SU-DHL-6 (cell line): ENCODE data around the gene BIRC3.

Experiments used
- H2AFZ ChIP-seq: fragments of 200-600 bp; sonication (generic); 2 replicates; pipeline ENCODE4 v1.6.1; 2014; ENCODE audit warnings: low read depth, mild to moderate bottlenecking, moderate library complexity, mixed read lengths, antibody characterized with exemption, low read length; ENCODE audit not compliant: severe bottlenecking
- H3F3A ChIP-seq: fragments of 200-600 bp; shearing (Covaris generic); 2 replicates; pipeline ENCODE4 v1.6.0; 2016; ENCODE audit warnings: antibody characterized with exemption, mild to moderate bottlenecking; ENCODE audit not compliant: insufficient read depth
- H3K27ac ChIP-seq: fragments of 200-600 bp; sonication (generic); 2 replicates; pipeline ENCODE4 v1.5.1; 2016; ENCODE audit warnings: low read depth, mild to moderate bottlenecking, low read length, moderate library complexity, mixed read lengths
- H3K27me3 ChIP-seq: fragments of 200-600 bp; sonication (generic), shearing (Covaris generic); 2 replicates; pipeline ENCODE4 v1.6.0; 2014; ENCODE audit warnings: mild to moderate bottlenecking, low read length
- H3K36me3 ChIP-seq: fragments of 200-600 bp; sonication (generic); 2 replicates; pipeline ENCODE4 v1.6.1; 2014; ENCODE audit warnings: mild to moderate bottlenecking, low read length, mixed read lengths
- H3K4me2 ChIP-seq: fragments of 300-600, 200-600 bp; shearing (Covaris generic), sonication (generic); 2 replicates; pipeline ENCODE4 v1.6.0; 2014; ENCODE audit warnings: low read length, low read depth, mild to moderate bottlenecking; ENCODE audit not compliant: poor library complexity, severe bottlenecking
- H3K4me3 ChIP-seq: fragments of 200-600 bp; sonication (generic); 2 replicates; pipeline ENCODE4 v1.5.1; 2014; ENCODE audit warnings: antibody characterized with exemption, low read length, mild to moderate bottlenecking, mixed read lengths; ENCODE audit not compliant: insufficient read depth, poor library complexity, severe bottlenecking
- H3K79me2 ChIP-seq: fragments of 200-600 bp; sonication (generic); 2 replicates; pipeline ENCODE4 v1.6.1; 2014; ENCODE audit warnings: mild to moderate bottlenecking, low read length, moderate library complexity; ENCODE audit not compliant: insufficient read depth
- H3K9ac ChIP-seq: fragments of 200-600 bp; sonication (generic); 2 replicates; pipeline ENCODE4 v1.7.0; 2014; ENCODE audit warnings: mild to moderate bottlenecking, low read length
- H3K9me2 ChIP-seq: fragments of 200-600 bp; sonication (generic); replicated peaks from 2 replicates; pipeline ENCODE4 v1.6.1; 2014; ENCODE audit warnings: low read length; ENCODE audit not compliant: insufficient read depth
- H3K9me3 ChIP-seq: fragments of 200-600 bp; sonication (generic); 2 replicates; pipeline ENCODE4 v1.6.1; 2014; ENCODE audit warnings: low read length, mixed read lengths; ENCODE audit not compliant: insufficient read depth
- H4K20me1 ChIP-seq: fragments of 200-600 bp; sonication (generic); 2 replicates; pipeline ENCODE4 v1.6.1; 2014; ENCODE audit warnings: low read depth, mild to moderate bottlenecking, antibody characterized with exemption, low read length, moderate library complexity, mixed read lengths
- CTCF ChIP-seq: fragments of 200-600 bp; sonication (generic); IDR thresholded peaks from one replicate; pipeline ENCODE4 v1.5.1; 2017; ENCODE audit warnings: antibody characterized with exemption, mild to moderate bottlenecking, low read length, moderate library complexity; ENCODE audit not compliant: insufficient read depth, poor library complexity, severe bottlenecking
- EZH2phosphoT487 ChIP-seq: fragments of 200-600 bp; sonication (generic), shearing (Covaris generic); conservative IDR thresholded peaks from 2 replicates; pipeline ENCODE4 v1.6.1; 2018; ENCODE audit warnings: mild to moderate bottlenecking, antibody characterized with exemption, low read length, moderate library complexity, mixed read lengths

BIRC3 gene

GRCh38 chr11:102382384-102382783 is 65.1 kb downstream of the BIRC3 start:
- no peaks in the 10 kb centered on the region; the same call in 1 of the 2 replicates for H3F3A ChIP-seq
- no peak overlapping the region for H2AFZ ChIP-seq
- no peak overlapping the region for H3K4me2 ChIP-seq
- H4K20me1 ChIP-seq = no peaks in the 10 kb centered on the region
- no peaks in the 10 kb centered on the region for H3K9me3 ChIP-seq
- no peak overlapping the region for H3K4me3 ChIP-seq
- H3K36me3 ChIP-seq = peaks cover 18% of the 10 kb centered on the region; the same call in 1 of the 2 replicates
- H3K27ac ChIP-seq = no peak overlapping the region
- H3K9me2 ChIP-seq = no peaks in the 10 kb centered on the region
- no peak for TF ChIP-seq CTCF
- no peak for TF ChIP-seq EZH2phosphoT487
- H3K9ac ChIP-seq = no peak overlapping the region
- no peaks in the 10 kb centered on the region for H3K79me2 ChIP-seq
- no peaks in the 10 kb centered on the region for H3K27me3 ChIP-seq

DNA sequence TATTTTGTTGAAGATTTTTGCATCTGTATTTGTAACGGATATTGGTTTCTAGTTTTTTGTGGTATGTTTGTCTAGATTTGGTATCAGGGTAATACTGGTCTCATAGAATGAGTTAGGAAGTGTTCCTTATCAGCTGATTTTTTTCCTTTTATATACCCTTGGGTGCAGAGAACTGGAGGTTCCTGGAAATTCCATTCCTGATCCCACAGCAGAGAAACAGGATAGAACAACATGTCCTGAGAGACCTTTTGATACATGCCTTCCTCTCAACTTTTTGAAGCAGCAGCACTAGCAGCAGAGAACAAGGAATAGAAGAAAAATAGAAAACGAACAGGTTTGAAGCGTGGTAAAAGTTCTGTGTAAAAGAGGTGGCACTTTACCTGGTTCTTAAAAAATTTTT is 66.6 kb downstream of the BIRC3 start:
- peaks cover 8% of the 10 kb centered on the region; the same call in 1 of the 2 replicates for H3K36me3 ChIP-seq
- H3K9ac ChIP-seq = no peak overlapping the region

DNA sequence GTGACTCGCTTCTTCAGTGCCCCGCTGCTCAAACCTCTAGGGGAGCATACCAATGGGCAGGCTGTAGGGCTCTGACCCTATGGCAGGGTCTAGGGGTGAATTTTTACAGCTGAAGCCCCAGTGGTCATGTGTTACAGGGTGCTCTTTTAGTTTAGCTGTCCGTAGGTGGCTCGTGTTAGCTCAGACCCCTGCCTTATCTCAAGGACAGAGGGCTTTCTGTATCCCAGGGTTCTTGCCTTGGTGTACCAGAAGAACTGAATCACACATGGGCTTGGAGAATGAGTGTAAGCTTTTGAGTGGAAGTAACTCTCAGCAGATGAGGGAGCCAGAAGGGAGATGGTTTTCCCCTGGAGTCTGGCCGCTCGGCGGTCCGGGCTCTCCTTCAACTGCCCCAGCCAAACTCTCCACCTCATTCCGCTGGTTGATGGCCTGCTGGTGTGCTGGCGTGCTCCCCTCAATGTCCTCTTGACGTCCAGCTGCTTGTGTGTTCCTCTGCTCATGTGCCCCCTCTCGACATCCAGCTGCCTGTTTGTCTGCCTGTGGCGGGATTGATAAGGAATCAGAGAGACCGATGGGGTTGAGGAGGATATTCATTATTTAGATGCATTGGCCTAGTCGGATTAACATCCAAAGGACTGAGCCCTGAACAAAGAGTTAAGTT is 67.3 kb downstream of the BIRC3 start:
- Histone ChIP-seq H3K27ac (no peak overlapping the region), H4K20me1 (no peaks in the 10 kb centered on the region), H3K36me3 (peaks cover 3% of the 10 kb centered on the region; the same call in 1 of the 2 replicates), H2AFZ (no peak overlapping the region), H3K9me3 (no peaks in the 10 kb centered on the region), H3K79me2 (no peaks in the 10 kb centered on the region), H3F3A (peaks cover 9% of the 10 kb centered on the region), H3K9me2 (no peaks in the 10 kb centered on the region), H3K9ac (no peak overlapping the region), H3K4me3 (no peak overlapping the region), H3K27me3 (no peaks in the 10 kb centered on the region), H3K4me2 (no peak overlapping the region)
- TF ChIP-seq CTCF (no peak), EZH2phosphoT487 (no peak)

More for the DNA sequence above, 66.6 kb downstream of the BIRC3 start:
- Histone ChIP-seq H3K4me3 (no peak overlapping the region), H3K27ac (no peak overlapping the region), H3K9me3 (no peaks in the 10 kb centered on the region), H2AFZ (no peak overlapping the region), H4K20me1 (no peaks in the 10 kb centered on the region), H3F3A (peaks cover 7% of the 10 kb centered on the region), H3K9me2 (no peaks in the 10 kb centered on the region), H3K27me3 (no peaks in the 10 kb centered on the region), H3K79me2 (no peaks in the 10 kb centered on the region), H3K4me2 (no peak overlapping the region)
- TF ChIP-seq EZH2phosphoT487 = no peak
- TF ChIP-seq CTCF = no peak
